Suprapubic skin (tissue), 4 donors: ENCODE measurements around the gene TCP11. TPM values are rescaled to one million over a fixed set of nuclear protein-coding genes. Genes with fewer than 3 reads are reported as not detected.
A peak's percentile ranks its signal among the peaks of the same experiment; 100 is the strongest.

Experiments used
- DNase-seq, 2 donors: peaks; one replicate each; pipeline ENCODE4 v3.0.0-alpha.2; 2019; ENCODE audit warnings: low spot score in 2 of 2
- H3K27ac ChIP-seq: fragments of 200-600 bp; sonication (generic); one replicate; pipeline ENCODE4 v1.5.1; 2019
- H3K27me3 ChIP-seq: fragments of 200-600 bp; sonication (generic); one replicate; pipeline ENCODE4 v1.5.1; 2019
- H3K36me3 ChIP-seq: fragments of 200-600 bp; sonication (generic); one replicate; pipeline ENCODE4 v1.5.1; 2019
- H3K4me1 ChIP-seq: fragments of 200-600 bp; sonication (generic); one replicate; pipeline ENCODE4 v1.5.1; 2019
- H3K4me3 ChIP-seq: fragments of 200-600 bp; sonication (generic); one replicate; pipeline ENCODE4 v1.5.1; 2019; ENCODE audit warnings: mild to moderate bottlenecking
- H3K9me3 ChIP-seq: fragments of 200-600 bp; sonication (generic); one replicate; pipeline ENCODE4 v1.5.1; 2019
- EP300 ChIP-seq: sonication (generic); formaldehyde crosslinking; IDR thresholded peaks from one replicate; pipeline ENCODE4 v1.6.1; 2017; ENCODE audit warnings: antibody characterized with exemption
- POLR2A ChIP-seq, 2 donors: fragments of 450-650 bp; IDR thresholded peaks; one replicate each; pipeline ENCODE4 v1.6.1; 2017; ENCODE audit warnings: antibody characterized with exemption in 2 of 2, mild to moderate bottlenecking in 2 of 2, moderate library complexity in 2 of 2
- POLR2AphosphoS5 ChIP-seq, 3 donors: sonication (generic); formaldehyde crosslinking; IDR thresholded peaks; one replicate each; pipeline ENCODE4 v1.6.1; 2017; ENCODE audit warnings: antibody characterized with exemption in 3 of 3
- WGBS: methylation state at CpG from one replicate; pipeline ENCODE4 v1.1.5; 2018; 5-methylcytosine and 5-hydroxymethylcytosine counted together
- total RNA-seq, 4 donors: library from RNA; depleted of rRNA; stranded (reverse); fragments of >200 nt; gene quantifications; one replicate each; pipeline ENCODE4 v1.1.0, GENCODE V29; 2016
- TF ChIP-seq, protein P1 (sequence below), 2 donors: fragments of 200-600 bp in 1 of 2; fragments of 450-650 bp in 1 of 2; sonication (generic) in 1 of 2; IDR thresholded peaks; one replicate each; pipeline ENCODE4 v1.5.1; 2016 to 2019; ENCODE audit warnings: antibody characterized with exemption in 2 of 2, mild to moderate bottlenecking in 1 of 2, moderate library complexity in 1 of 2

TCP11 gene
- total RNA-seq, 4 donors from 2014 or later = 4.2 TPM; not detected in 3

DNA sequence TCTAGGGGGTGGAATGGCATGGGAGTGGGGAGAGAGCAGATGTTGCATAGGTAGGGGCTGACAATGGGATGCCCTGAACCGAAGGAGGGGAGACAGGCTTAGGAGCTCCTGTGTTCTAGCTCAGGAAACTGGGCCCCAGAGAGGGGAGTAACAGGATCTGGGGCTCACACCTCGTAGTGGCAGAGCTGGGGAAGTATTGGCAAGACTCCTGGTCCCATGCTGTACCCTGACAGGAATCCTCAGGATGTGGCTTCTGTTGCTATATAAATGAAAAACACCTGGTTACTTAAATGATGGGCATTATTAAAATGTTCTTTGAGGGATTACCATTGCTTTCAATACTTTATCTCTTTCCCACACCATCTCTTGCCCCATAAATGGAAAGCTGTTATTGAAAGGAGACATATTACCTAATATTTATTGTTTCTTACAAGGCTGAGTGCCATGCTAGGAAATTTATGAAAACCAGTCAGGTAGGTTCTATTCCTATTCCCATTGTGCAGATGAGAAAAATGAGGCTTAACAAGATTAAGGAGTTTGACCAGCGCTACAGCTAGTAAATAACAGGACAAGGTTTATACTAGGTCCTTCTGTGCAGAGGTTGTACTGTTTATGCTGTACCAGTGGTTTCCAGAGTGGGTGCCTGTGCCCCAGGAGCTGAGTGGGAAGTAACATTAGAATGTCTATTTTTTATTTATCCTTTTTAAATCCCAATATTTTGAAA is 35.3 kb upstream of the TCP11 start:
- H3K27me3 ChIP-seq = no peaks in the 10 kb centered on the region
- H3K4me3 ChIP-seq = no peak overlapping the region
- no peaks in the 10 kb centered on the region for H3K9me3 ChIP-seq
- H3K36me3 ChIP-seq = no peaks in the 10 kb centered on the region
- no peak for TF ChIP-seq POLR2A (IDR thresholded peaks at IDR 0.05)
- no peak for TF ChIP-seq POLR2AphosphoS5 (IDR thresholded peaks at IDR 0.05)
- TF ChIP-seq, protein P1, sequence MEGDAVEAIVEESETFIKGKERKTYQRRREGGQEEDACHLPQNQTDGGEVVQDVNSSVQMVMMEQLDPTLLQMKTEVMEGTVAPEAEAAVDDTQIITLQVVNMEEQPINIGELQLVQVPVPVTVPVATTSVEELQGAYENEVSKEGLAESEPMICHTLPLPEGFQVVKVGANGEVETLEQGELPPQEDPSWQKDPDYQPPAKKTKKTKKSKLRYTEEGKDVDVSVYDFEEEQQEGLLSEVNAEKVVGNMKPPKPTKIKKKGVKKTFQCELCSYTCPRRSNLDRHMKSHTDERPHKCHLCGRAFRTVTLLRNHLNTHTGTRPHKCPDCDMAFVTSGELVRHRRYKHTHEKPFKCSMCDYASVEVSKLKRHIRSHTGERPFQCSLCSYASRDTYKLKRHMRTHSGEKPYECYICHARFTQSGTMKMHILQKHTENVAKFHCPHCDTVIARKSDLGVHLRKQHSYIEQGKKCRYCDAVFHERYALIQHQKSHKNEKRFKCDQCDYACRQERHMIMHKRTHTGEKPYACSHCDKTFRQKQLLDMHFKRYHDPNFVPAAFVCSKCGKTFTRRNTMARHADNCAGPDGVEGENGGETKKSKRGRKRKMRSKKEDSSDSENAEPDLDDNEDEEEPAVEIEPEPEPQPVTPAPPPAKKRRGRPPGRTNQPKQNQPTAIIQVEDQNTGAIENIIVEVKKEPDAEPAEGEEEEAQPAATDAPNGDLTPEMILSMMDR (IDR thresholded peaks at IDR 0.05) = no peak
- no peak for TF ChIP-seq EP300
- WGBS = 77% methylated on average over 3 of the region's 3 CpGs
- H3K27ac ChIP-seq = no peak overlapping the region
- peak in 1 of 2 donors; percentile 21 for DNase-seq
- peaks cover 6% of the 10 kb centered on the region for H3K4me1 ChIP-seq

DNA sequence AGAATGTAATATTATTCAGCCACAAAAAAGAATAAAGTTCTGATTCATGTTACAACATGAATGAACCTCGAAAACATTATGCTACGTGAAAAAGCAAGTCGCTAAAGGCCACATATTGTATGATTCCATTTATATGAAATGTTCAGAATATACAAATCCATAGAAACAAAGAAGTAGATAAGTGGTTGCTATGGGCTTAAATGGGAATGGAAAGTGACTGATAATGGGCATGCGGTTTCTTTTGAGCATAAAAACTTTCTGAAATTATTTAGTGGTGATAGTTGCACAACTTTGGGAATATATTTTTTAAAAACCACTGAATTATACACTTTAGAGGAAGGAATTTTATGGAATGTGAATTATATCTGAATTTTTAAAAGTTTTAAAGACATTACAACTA is 33.4 kb upstream of the TCP11 start:
- no peak for DNase-seq
- Histone ChIP-seq H3K4me3 (no peak overlapping the region), H3K4me1 (no peaks in the 10 kb centered on the region), H3K36me3 (no peaks in the 10 kb centered on the region), H3K27ac (no peak overlapping the region), H3K9me3 (no peaks in the 10 kb centered on the region), H3K27me3 (peaks cover 5% of the 10 kb centered on the region)
- no peak for TF ChIP-seq POLR2A (IDR thresholded peaks at IDR 0.05)
- no peak for TF ChIP-seq EP300
- TF ChIP-seq, protein P1 (IDR thresholded peaks at IDR 0.05) = no peak
- no peak for TF ChIP-seq POLR2AphosphoS5 (IDR thresholded peaks at IDR 0.05)
- WGBS = 80% methylated on average over 4 of the region's 4 CpGs

DNA sequence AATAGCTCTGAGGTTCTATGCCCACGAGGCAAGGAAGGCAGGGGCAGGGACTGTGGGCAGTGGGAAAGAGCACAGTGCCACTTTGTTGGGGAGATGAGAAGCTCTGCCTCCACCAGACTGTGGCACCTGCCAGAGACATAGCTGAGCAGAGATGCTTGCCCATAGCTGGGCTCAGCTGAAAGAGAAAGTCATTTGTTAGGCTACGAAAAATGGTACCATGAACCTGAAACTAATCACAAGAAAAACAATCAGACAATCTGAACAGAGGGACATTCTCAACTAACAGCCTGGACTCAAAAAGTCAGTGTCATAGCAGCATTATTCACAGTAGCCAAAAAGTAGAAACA is 32.9 kb upstream of the TCP11 start:
- H3K27me3 ChIP-seq = peaks cover 5% of the 10 kb centered on the region
- 56% methylated on average over 2 of the region's 2 CpGs for WGBS
- TF ChIP-seq EP300 = no peak
- TF ChIP-seq, protein P1 (IDR thresholded peaks at IDR 0.05) = no peak
- TF ChIP-seq POLR2AphosphoS5 (IDR thresholded peaks at IDR 0.05) = no peak
- no peak for TF ChIP-seq POLR2A (IDR thresholded peaks at IDR 0.05)
- no peaks in the 10 kb centered on the region for H3K9me3 ChIP-seq
- DNase-seq = peak in 1 of 2 donors; percentile 59
- no peaks in the 10 kb centered on the region for H3K36me3 ChIP-seq
- no peak overlapping the region for H3K4me3 ChIP-seq
- H3K27ac ChIP-seq = no peak overlapping the region
- H3K4me1 ChIP-seq = no peaks in the 10 kb centered on the region

DNA sequence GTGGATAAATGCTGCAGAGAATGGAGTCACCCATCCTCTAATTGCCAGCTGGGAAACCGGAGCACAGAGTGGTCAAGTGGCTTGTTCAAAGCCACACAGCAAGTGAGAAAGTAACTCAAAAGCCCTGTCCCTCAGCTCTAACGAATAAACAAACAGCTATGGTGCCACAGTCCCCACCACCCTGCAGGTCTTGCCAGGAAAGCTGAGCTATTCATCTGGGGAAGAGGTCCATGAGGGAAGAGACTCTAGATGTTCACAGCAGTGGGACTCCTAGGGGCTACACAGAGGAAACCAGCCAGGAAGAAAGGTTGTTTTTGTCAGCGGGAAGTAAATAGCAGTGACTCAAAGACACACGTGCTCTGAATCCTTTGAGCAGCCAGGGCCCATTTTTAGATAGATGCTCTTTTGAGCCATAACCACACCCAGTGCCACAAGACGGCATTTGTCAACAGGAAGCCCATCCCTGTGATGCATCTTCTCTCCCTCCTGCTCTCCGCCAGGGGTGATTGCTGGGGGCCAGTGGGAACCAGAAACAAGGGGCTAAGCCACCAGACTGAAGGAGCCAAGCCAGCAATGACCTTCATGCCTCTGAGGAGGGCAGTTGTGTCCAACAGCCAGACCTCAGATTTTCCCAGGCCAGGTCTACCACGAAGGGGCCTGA is 32.4 kb upstream of the TCP11 start:
- no peaks in the 10 kb centered on the region for H3K9me3 ChIP-seq
- no peak overlapping the region for H3K27ac ChIP-seq
- TF ChIP-seq, protein P1 (IDR thresholded peaks at IDR 0.05) = no peak
- TF ChIP-seq POLR2AphosphoS5 (IDR thresholded peaks at IDR 0.05) = no peak
- TF ChIP-seq EP300 = no peak
- no peak for TF ChIP-seq POLR2A (IDR thresholded peaks at IDR 0.05)
- H3K4me1 ChIP-seq = no peaks in the 10 kb centered on the region
- H3K27me3 ChIP-seq = peaks cover 5% of the 10 kb centered on the region
- H3K36me3 ChIP-seq = no peaks in the 10 kb centered on the region
- 50% methylated on average over 7 of the region's 7 CpGs for WGBS
- no peak overlapping the region for H3K4me3 ChIP-seq
- DNase-seq = peak in 1 of 2 donors; percentile 20

DNA sequence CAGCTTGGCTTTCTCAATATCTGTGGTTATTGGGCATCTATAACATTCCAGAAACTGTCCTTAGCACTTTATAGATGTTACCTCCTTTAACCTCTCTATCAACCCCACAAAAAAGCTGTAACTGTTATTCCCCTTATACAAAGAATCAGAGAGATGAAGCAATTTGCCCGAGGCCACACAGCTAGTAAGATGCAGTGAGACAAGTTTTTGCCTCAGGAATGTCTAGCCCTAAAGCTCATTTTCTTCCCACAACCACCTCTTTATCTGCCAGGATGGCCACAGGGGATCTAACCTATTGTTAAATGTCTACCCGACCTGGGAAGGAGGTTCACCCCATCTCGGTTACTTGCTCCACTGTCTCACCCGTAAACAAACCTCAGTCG is 31.9 kb upstream of the TCP11 start:
- Histone ChIP-seq H3K27ac (no peak overlapping the region), H3K4me1 (no peaks in the 10 kb centered on the region), H3K36me3 (no peaks in the 10 kb centered on the region), H3K4me3 (no peak overlapping the region), H3K27me3 (peaks cover 5% of the 10 kb centered on the region), H3K9me3 (no peaks in the 10 kb centered on the region)
- no peak for TF ChIP-seq POLR2AphosphoS5 (IDR thresholded peaks at IDR 0.05)
- TF ChIP-seq, protein P1 (IDR thresholded peaks at IDR 0.05) = no peak
- no peak for TF ChIP-seq EP300
- TF ChIP-seq POLR2A (IDR thresholded peaks at IDR 0.05) = no peak
- no peak for DNase-seq
- 70% methylated on average over 5 of the region's 5 CpGs for WGBS
